Subcutaneous abdominal adipose tissue (tissue), 5 donors: Measurements from ENCODE around the gene SRF.

Experiments
- H3K27ac ChIP-seq: one replicate; pipeline ENCODE4 v1.7.0; 2013; ENCODE audit warnings: low read depth, mild to moderate bottlenecking, inconsistent platforms, low read length, moderate library complexity
- H3K27me3 ChIP-seq, 5 donors: one replicate each; pipeline ENCODE4 v1.7.0; 2013; ENCODE audit warnings: low read length in 5 of 5, inconsistent platforms in 1 of 5; ENCODE audit not compliant: control insufficient read depth in 5 of 5, insufficient read depth in 4 of 5
- H3K36me3 ChIP-seq, 5 donors: one replicate each; pipeline ENCODE4 v1.7.0; 2013; ENCODE audit warnings: low read length in 5 of 5; ENCODE audit not compliant: control insufficient read depth in 5 of 5, insufficient read depth in 5 of 5
- H3K4me1 ChIP-seq, 5 donors: one replicate each; pipeline ENCODE4 v1.7.0; 2013; ENCODE audit warnings: low read length in 5 of 5, mild to moderate bottlenecking in 3 of 5, moderate library complexity in 1 of 5; ENCODE audit not compliant: control insufficient read depth in 5 of 5, insufficient read depth in 5 of 5
- H3K4me3 ChIP-seq, 5 donors: one replicate each; pipeline ENCODE4 v1.7.0; 2013; ENCODE audit warnings: low read length in 5 of 5, low read depth in 1 of 5
- H3K9ac ChIP-seq, 5 donors: one replicate each; pipeline ENCODE4 v1.7.0; 2013; ENCODE audit warnings: low read length in 5 of 5, mild to moderate bottlenecking in 4 of 5, moderate library complexity in 3 of 5
- H3K9me3 ChIP-seq, 5 donors: one replicate each; pipeline ENCODE4 v1.7.0; 2013; ENCODE audit warnings: low read length in 5 of 5; ENCODE audit not compliant: control insufficient read depth in 5 of 5
- donor health status: healthy.
- donor health status: healthy.
- donor health status: healthy.
- donor health status: healthy.
- donor health status: healthy.

The SRF gene

DNA sequence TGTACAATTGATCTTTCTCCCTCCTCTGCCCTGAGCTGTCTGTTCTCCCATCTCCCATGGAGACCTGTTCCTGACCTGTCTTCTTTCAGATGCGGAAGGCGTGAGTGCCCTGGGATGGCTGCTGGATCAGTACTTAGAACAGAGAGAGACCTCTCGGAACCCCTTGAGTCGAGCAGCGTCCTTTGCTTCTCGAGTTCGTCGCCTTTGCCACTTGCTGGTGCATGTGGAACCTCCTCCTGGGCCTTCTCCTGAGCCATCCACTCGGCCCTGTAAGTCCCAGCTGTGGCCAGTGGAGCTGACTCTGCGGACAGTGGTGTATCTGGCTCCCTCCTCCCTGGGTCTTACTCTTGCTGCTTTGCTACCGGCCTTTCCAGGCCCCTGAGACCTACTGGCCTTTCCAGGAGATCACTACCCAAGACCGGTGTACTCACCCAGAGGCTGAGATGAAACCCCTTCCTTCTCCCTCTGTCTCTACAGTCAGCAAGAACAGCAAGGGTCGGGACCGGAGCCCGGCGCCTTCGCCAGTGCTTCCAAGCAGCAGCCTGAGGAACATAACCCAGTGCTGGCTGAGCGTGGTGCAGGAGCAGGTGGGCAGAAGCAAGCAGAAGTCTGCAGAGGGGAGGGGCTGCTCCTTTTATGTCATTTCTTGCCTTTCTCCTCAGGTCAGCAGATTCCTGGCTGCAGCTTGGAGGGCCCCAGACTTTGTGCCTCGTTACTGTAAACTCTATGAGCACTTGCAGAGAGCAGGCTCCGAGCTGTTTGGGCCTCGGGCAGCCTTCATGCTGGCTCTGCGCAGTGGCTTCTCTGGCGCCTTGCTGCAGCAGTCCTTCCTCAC, 33.4 kb downstream of the SRF start:
- Histone ChIP-seq H3K9ac (no peak overlapping the region), H3K9me3 (no peaks in the 10 kb centered on the region), H3K27me3 (no peaks in the 10 kb centered on the region), H3K27ac (no peak overlapping the region), H3K4me1 (no peaks in the 10 kb centered on the region), H3K36me3 (peaks cover 6 to 52% (median 42%) of the 10 kb centered on the region in 5 donors), H3K4me3 (no peak overlapping the region)

DNA sequence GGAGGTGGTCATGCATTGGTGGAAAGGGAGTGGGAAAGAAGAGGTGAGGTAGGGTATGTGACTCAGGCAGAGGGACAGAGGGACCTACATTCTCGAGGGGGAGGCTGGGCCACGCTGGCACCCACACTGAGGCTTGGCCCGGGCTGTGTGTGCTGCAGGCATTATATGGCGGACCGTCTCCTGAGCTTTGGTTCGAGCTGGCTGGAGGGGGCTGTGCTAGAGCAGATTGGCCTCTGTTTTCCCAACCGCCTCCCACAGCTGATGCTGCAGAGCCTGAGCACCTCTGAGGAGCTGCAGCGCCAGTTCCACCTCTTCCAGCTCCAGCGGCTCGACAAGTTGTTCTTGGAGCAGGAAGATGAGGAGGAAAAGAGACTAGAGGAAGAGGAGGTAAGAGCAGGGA, 34.8 kb downstream of the SRF start:
- no peaks in the 10 kb centered on the region for H3K27me3 ChIP-seq
- H3K4me1 ChIP-seq = no peaks in the 10 kb centered on the region
- H3K4me3 ChIP-seq = no peak overlapping the region
- H3K9me3 ChIP-seq = no peaks in the 10 kb centered on the region
- H3K27ac ChIP-seq = no peak overlapping the region
- H3K9ac ChIP-seq = no peak overlapping the region
- peaks cover 6 to 38% (median 28%) of the 10 kb centered on the region in 5 donors for H3K36me3 ChIP-seq

DNA sequence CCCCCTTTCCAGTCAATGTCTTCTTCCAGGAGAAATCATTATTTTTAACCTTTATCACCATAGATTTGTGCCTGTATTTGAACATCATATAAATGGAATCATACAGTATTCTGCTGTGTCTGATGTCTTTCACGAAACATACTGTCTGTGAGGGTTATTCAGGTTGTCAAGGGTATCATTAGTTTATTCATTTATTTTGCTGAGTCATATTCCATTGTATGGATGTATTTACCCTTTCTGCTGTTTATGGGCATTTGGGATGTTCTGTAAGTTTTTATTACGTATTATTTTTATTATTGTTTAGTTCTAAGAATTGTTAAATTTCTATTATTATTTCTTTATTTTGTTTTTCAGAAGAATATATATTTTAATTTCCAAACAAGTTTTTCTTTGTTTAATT, 36.2 kb downstream of the SRF start:
- H3K36me3 ChIP-seq = peaks cover 6 to 35% (median 26%) of the 10 kb centered on the region in 5 donors
- no peak overlapping the region for H3K9ac ChIP-seq
- no peak overlapping the region for H3K27ac ChIP-seq
- H3K9me3 ChIP-seq = no peaks in the 10 kb centered on the region
- H3K4me1 ChIP-seq = no peaks in the 10 kb centered on the region
- no peak overlapping the region for H3K4me3 ChIP-seq
- H3K27me3 ChIP-seq = no peaks in the 10 kb centered on the region

DNA sequence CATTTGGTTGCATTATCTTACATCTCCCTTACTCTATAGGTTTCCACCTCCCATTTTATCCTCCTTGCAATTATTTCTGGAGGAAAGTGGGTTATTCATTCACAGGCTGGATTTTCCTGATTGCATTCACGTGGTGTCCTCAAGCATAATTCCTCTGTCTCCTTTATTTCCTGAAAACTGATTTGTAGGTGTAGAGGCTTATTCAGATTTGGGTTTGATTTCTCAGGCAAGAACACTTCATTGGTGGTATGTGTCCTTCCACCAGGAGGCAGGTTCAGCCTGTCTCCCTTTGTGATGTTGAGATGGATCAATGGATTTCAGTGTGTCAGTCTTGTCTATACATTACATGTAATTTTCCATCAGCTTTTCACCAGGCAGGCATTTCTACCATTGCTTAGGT, 40.9 kb downstream of the SRF start:
- peaks cover 3 to 39% (median 33%) of the 10 kb centered on the region in 5 donors for H3K36me3 ChIP-seq

DNA sequence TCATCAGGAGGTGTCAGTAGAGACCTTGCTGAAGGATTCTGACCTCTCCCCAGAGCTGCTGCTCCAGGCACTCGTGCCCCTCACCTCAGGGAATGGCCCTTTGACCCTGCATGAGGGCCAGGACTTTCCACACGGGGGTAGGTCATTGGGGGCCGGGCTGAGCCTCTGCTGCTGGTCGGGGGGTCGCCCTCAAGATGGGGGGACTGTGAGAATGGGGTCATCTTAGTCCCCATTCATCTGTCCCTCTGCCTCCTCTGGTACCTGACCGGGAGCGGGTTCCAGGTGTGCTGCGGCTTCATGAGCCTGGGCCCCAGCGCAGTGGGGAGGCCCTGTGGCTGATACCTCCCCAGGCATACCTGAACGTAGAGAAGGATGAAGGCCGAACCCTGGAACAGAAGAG, 42.4 kb downstream of the SRF start:
- peaks cover 0 to 50% (median 38%) of the 10 kb centered on the region in 5 donors for H3K36me3 ChIP-seq

More for the DNA sequence above, 40.9 kb downstream of the SRF start:
- no peaks in the 10 kb centered on the region for H3K27me3 ChIP-seq
- H3K27ac ChIP-seq = no peak overlapping the region
- no peak overlapping the region for H3K4me3 ChIP-seq
- H3K4me1 ChIP-seq = no peaks in the 10 kb centered on the region
- no peak overlapping the region for H3K9ac ChIP-seq
- H3K9me3 ChIP-seq = no peaks in the 10 kb centered on the region

DNA sequence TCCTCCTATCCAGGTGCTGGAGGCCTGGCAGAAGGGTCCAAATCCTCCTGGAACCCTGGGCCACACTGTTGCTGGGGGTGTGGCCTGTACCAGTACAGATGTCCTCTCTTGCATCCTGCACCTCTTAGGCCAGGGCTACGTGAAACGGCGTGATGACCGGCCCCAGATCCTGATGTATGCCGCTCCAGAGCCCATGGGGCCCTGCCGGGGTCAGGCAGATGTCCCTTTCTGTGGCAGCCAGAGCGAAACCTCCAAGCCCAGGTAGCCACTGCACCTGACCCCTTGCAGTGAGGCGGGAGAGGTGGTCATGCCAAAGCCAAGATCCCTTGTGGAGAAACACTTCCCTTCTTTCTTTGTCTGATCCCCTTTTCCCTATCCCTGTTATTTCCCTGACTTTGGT, 44.0 kb downstream of the SRF start:
- Histone ChIP-seq H3K36me3 (peaks cover 0 to 59% (median 42%) of the 10 kb centered on the region in 5 donors), H3K9me3 (no peaks in the 10 kb centered on the region), H3K4me1 (no peaks in the 10 kb centered on the region), H3K9ac (no peak overlapping the region), H3K27ac (no peak overlapping the region), H3K27me3 (no peaks in the 10 kb centered on the region), H3K4me3 (no peak overlapping the region)

More for the DNA sequence above, 42.4 kb downstream of the SRF start:
- Histone ChIP-seq H3K27ac (no peak overlapping the region), H3K27me3 (no peaks in the 10 kb centered on the region), H3K4me3 (no peak overlapping the region), H3K4me1 (no peaks in the 10 kb centered on the region), H3K9me3 (no peaks in the 10 kb centered on the region), H3K9ac (no peak overlapping the region)

DNA sequence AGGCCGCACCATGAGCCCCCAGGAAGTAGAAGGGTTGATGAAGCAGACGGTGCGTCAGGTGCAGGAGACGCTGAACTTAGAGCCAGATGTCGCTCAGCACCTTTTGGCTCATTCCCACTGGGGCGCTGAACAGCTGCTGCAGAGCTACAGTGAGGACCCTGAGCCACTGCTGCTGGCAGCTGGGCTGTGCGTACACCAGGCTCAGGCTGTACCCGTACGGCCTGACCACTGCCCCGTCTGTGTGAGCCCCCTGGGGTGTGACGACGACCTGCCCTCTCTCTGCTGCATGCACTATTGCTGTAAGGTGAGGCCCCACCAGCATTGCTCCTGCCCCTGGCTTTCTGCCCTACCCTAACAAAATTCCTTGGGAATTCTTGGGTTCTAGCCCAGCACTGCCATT, 45.1 kb downstream of the SRF start:
- no peak overlapping the region for H3K27ac ChIP-seq
- no peak overlapping the region for H3K4me3 ChIP-seq
- no peaks in the 10 kb centered on the region for H3K27me3 ChIP-seq
- H3K36me3 ChIP-seq = peaks cover 0 to 70% (median 52%) of the 10 kb centered on the region in 5 donors
- H3K4me1 ChIP-seq = no peaks in the 10 kb centered on the region
- no peaks in the 10 kb centered on the region for H3K9me3 ChIP-seq
- no peak overlapping the region for H3K9ac ChIP-seq

DNA sequence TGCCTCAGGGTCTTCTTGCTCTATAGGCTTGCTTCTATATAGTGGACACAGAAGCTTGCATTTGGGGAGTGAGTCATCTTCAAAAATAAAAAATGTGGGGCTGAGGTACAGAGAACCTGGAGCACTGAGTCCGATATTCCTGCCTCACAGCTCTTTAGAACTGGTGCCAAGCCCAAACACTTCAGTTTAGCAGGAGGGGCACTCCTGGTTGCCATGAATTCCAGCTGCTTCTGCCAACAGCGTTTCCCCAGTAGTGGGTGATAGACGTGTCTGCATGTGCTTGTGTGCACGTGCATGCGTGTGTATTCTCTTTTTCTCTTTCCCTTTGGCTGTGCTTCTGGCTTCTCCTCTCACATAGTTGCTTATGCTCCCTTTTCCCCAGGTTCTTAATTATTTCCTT, 46.3 kb downstream of the SRF start:
- peaks cover 0 to 80% (median 52%) of the 10 kb centered on the region in 5 donors for H3K36me3 ChIP-seq
- no peak overlapping the region for H3K27ac ChIP-seq
- H3K9me3 ChIP-seq = no peaks in the 10 kb centered on the region
- H3K4me3 ChIP-seq = no peak overlapping the region
- no peak overlapping the region for H3K9ac ChIP-seq
- H3K27me3 ChIP-seq = no peaks in the 10 kb centered on the region
- H3K4me1 ChIP-seq = peaks cover 0 to 2% (median 0%) of the 10 kb centered on the region in 5 donors

DNA sequence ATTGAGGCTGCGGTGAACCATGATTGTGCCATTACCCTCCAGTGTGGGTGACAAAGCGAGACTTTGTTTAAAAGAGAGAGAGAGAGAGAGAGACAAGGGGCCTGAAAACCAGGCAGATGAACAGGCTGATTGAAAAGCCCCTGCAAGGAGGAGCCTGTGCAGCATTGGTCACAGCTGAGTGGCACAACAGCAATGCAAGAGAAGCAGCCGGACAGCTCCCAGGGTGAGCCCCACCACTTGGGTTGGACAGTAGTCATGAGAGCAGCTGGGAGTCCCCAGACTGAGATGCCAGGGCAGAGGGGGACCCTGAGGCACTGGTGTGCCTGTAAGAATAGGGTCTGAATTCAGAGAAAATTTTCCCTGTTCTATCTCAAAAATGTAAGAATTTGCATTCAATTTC, 48.0 kb downstream of the SRF start:
- H3K9ac ChIP-seq = no peak overlapping the region

DNA sequence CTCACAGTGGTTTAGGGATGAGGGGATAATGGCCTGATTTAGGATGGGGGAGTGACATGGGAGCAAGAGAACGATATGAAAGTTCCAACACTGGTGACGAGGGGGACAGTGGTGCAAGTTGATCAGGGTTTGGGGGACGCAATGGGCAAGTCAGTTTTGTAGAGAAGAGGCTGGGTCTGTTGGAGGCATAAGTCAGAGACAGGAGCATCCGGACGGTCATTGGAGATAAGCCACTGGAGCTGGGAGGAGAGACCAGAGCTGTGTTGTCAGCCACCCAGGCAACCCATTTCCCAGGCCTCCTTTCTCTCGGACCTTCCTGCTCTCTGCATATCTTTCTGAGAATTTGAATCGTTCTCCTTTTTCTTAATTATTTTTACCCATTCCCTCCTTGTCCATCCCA, 48.7 kb downstream of the SRF start:
- peaks cover 0 to 82% (median 61%) of the 10 kb centered on the region in 5 donors for H3K36me3 ChIP-seq
- no peak overlapping the region for H3K27ac ChIP-seq
- H3K4me3 ChIP-seq = no peak overlapping the region
- H3K9ac ChIP-seq = no peak overlapping the region
- H3K4me1 ChIP-seq = peaks cover 0 to 9% (median 0%) of the 10 kb centered on the region in 5 donors
- no peaks in the 10 kb centered on the region for H3K9me3 ChIP-seq
- no peaks in the 10 kb centered on the region for H3K27me3 ChIP-seq

More for the DNA sequence above, 48.0 kb downstream of the SRF start:
- Histone ChIP-seq H3K27me3 (no peaks in the 10 kb centered on the region), H3K4me1 (peaks cover 0 to 4% (median 0%) of the 10 kb centered on the region in 5 donors), H3K27ac (no peak overlapping the region), H3K4me3 (no peak overlapping the region), H3K9me3 (no peaks in the 10 kb centered on the region), H3K36me3 (peaks cover 0 to 81% (median 58%) of the 10 kb centered on the region in 5 donors)
